ENCODE results near the gene PCDH9. TPM values are rescaled to one million over a fixed set of nuclear protein-coding genes. Genes with fewer than 3 reads are reported as not detected.

Gene PCDH9
- total and polyA plus RNA-seq, 2 experiments from 2014 or later = 0.31 to 0.52 TPM

DNA sequence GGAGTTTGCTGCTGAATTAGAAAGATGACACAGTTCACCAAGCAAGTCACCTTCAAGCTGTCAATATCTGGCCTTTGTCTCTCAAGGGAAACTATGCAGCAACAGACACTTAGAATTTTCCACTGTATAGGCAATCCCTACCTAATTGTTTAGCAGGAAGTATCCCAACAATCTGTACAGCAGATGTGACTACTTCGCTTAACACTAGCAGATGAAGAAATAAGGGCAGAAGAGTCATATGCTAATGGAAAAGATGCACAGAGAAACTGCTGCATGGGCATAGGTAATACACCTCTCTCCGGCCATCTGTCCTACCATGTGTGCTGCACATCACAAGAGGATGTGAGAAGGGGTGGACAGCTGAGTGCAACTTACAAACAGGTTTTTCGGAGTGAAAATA, 851.2 kb downstream of the PCDH9 start:
- Mint-ChIP-seq H3K9me3 (no peaks in the 10 kb centered on the region), H3K4me1 (no peaks in the 10 kb centered on the region), H3K27me3 (ENCODE audit: insufficient read depth, low read depth, poor library complexity) (no peaks in the 10 kb centered on the region), H3K4me3 (no peak overlapping the region), H3K36me3 (ENCODE audit: low read depth) (no peaks in the 10 kb centered on the region), H3K27ac (no peak overlapping the region)
- Histone ChIP-seq H2AFZ (no peak overlapping the region), H3K4me3 (no peak overlapping the region), H3K4me2 (no peak overlapping the region), H3K27ac (ENCODE audit: low read depth) (no peak overlapping the region), H3K27me3 (ENCODE audit: insufficient read depth) (no peaks in the 10 kb centered on the region), H3K9me2 (ENCODE audit: insufficient read depth) (no peaks in the 10 kb centered on the region), H3K36me3 (ENCODE audit: insufficient read depth) (no peaks in the 10 kb centered on the region), H4K20me1 (replicated peaks; ENCODE audit: insufficient read depth) (no peaks in the 10 kb centered on the region), H3F3A (replicated peaks; ENCODE audit: low read depth) (no peaks in the 10 kb centered on the region), H3K4me1 (ENCODE audit: insufficient read depth) (no peaks in the 10 kb centered on the region), H3K79me2 (replicated peaks; ENCODE audit: insufficient read depth) (no peaks in the 10 kb centered on the region)
- ATAC-seq (no peak), DNase-seq (ENCODE audit: low spot score) (no peak)
- TF ChIP-seq ZNF331 (CRISPR knock-in tag; IDR thresholded peaks at IDR 0.05; ENCODE audit: low read depth) (no peak), ZNF462 (CRISPR knock-in tag; IDR thresholded peaks at IDR 0.05) (no peak), EZH2 (IDR thresholded peaks at IDR 0.05; ENCODE audit: low read depth, unreplicated experiment) (no peak), NANOG (IDR thresholded peaks at IDR 0.05; ENCODE audit: borderline replicate concordance) (no peak), CREB1 (CRISPR knock-in tag; IDR thresholded peaks at IDR 0.05; ENCODE audit: low read depth) (no peak), ZNF114 (CRISPR knock-in tag; IDR thresholded peaks at IDR 0.05) (no peak), JUNB (IDR thresholded peaks at IDR 0.05; ENCODE audit: unreplicated experiment) (no peak), EZH2phosphoT487 (IDR thresholded peaks at IDR 0.05; ENCODE audit: unreplicated experiment) (no peak), STAT1 (IDR thresholded peaks at IDR 0.05; ENCODE audit: unreplicated experiment) (no peak), REST (IDR thresholded peaks at IDR 0.05; ENCODE audit: unreplicated experiment) (no peak), CTCF (conservative IDR thresholded peaks at IDR 0.05; ENCODE audit: low read depth in 2 of 2) (no peak), POLR2AphosphoS5 (IDR thresholded peaks at IDR 0.05; ENCODE audit: low read depth) (no peak)
- TF ChIP-seq, protein P1, sequence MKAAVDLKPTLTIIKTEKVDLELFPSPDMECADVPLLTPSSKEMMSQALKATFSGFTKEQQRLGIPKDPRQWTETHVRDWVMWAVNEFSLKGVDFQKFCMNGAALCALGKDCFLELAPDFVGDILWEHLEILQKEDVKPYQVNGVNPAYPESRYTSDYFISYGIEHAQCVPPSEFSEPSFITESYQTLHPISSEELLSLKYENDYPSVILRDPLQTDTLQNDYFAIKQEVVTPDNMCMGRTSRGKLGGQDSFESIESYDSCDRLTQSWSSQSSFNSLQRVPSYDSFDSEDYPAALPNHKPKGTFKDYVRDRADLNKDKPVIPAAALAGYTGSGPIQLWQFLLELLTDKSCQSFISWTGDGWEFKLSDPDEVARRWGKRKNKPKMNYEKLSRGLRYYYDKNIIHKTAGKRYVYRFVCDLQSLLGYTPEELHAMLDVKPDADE (IDR thresholded peaks at IDR 0.05) = no peak

Measured in GM23338 (cell line).